ENCODE results near the gene INTS7. TPM values are rescaled to one million over a fixed set of nuclear protein-coding genes. Genes with fewer than 3 reads are reported as not detected.

INTS7 gene
- total RNA-seq, 1 experiment from 2014 or later: 35.5 TPM

- ChIA-PET CTCF (no interaction called here), POLR2A (no interaction called here)
- in situ Hi-C loops (cut with HindIII; ENCODE audit: low pct_unique_long_range_greater_than_20kb, low sequenced_read_pairs): no loop called here
- BruUV-seq (replicated peaks): no TSS peak
- no peak for DNase-seq (ENCODE audit: low read depth, low spot score)
- TF ChIP-seq POLR2AphosphoS5 (IDR thresholded peaks at IDR 0.05; ENCODE audit: low read depth, low read length) (no peak), REST (IDR thresholded peaks at IDR 0.05; ENCODE audit: insufficient read depth in 1 of 2, low read depth in 2 of 2, low read length in 1 of 2) (no peak), CTCF (IDR thresholded peaks at IDR 0.05) (no peak), TCF7L2 (IDR thresholded peaks at IDR 0.05; ENCODE audit: low read depth, low read length) (no peak), SIN3A (IDR thresholded peaks at IDR 0.05; ENCODE audit: borderline replicate concordance, insufficient read depth, low read depth, low read length) (no peak)
- Histone ChIP-seq H3K27ac (ENCODE audit: low read length) (no peak overlapping the region), H3K4me1 (ENCODE audit: control insufficient read depth, insufficient read depth, low read length) (no peaks in the 10 kb centered on the region), H3K36me3 (ENCODE audit: control insufficient read depth, insufficient read depth, low read length) (no peaks in the 10 kb centered on the region), H3K27me3 (ENCODE audit: control insufficient read depth, insufficient read depth, low read length) (no peaks in the 10 kb centered on the region), H3K9me3 (ENCODE audit: control insufficient read depth, insufficient read depth, low read depth, low read length) (no peaks in the 10 kb centered on the region), H3K4me3 (ENCODE audit: low read depth in 2 of 2, low read length in 2 of 2) (no peak overlapping the region)
- no peak for ATAC-seq
- intact Hi-C loops (cut with micrococcal nuclease; ENCODE audit: unreplicated experiment): no loop called here
Measured at GRCh38 chr1:211908453-211908852, 126.9 kb downstream of the INTS7 start.

GRCh38 chr1:211903490-211904245 lies 131.7 kb downstream of the INTS7 start:
- ATAC-seq (no peak), DNase-seq (ENCODE audit: low read depth, low spot score) (no peak)
- Histone ChIP-seq H3K4me3 (ENCODE audit: low read depth in 2 of 2, low read length in 2 of 2) (no peak overlapping the region), H3K4me1 (ENCODE audit: control insufficient read depth, insufficient read depth, low read length) (no peaks in the 10 kb centered on the region), H3K36me3 (ENCODE audit: control insufficient read depth, insufficient read depth, low read length) (no peaks in the 10 kb centered on the region), H3K27ac (ENCODE audit: low read length) (no peak overlapping the region), H3K27me3 (ENCODE audit: control insufficient read depth, insufficient read depth, low read length) (no peaks in the 10 kb centered on the region), H3K9me3 (ENCODE audit: control insufficient read depth, insufficient read depth, low read depth, low read length) (no peaks in the 10 kb centered on the region)
- in situ Hi-C loops (cut with HindIII; ENCODE audit: low pct_unique_long_range_greater_than_20kb, low sequenced_read_pairs): no loop called here
- intact Hi-C loops (cut with micrococcal nuclease; ENCODE audit: unreplicated experiment): no loop called here
- POLR2A ChIA-PET: interaction anchor here (0.6 to 0.8 kb wide), 2 partner anchors 223 to 370 kb away, joined by 3 to 8 read pairs; no protein-coding TSS in a partner anchor
- CTCF ChIA-PET: no interaction called here
- BruUV-seq (replicated peaks): no TSS peak
- TF ChIP-seq REST (IDR thresholded peaks at IDR 0.05; ENCODE audit: insufficient read depth in 1 of 2, low read depth in 2 of 2, low read length in 1 of 2) (no peak), CTCF (IDR thresholded peaks at IDR 0.05) (no peak), SIN3A (IDR thresholded peaks at IDR 0.05; ENCODE audit: borderline replicate concordance, insufficient read depth, low read depth, low read length) (no peak), TCF7L2 (IDR thresholded peaks at IDR 0.05; ENCODE audit: low read depth, low read length) (no peak), POLR2AphosphoS5 (IDR thresholded peaks at IDR 0.05; ENCODE audit: low read depth, low read length) (no peak)
